CD4-positive, CD25-positive, alpha-beta regulatory T cell (primary cell): ENCODE measurements around the gene PLEKHG1. TPM values are rescaled to one million over a fixed set of nuclear protein-coding genes. Genes with fewer than 3 reads are reported as not detected.
A peak's percentile ranks its signal among the peaks of the same experiment; 100 is the strongest.

ENCODE experiments used
- ATAC-seq, 2 donors: fragments of 150-1000 bp; cut with Tn5 transposase; one replicate each; pipeline ENCODE4 v1.10.0; 2021; ENCODE audit warnings: low read depth in 2 of 2, moderate number of reproducible peaks in 2 of 2, moderate library complexity in 1 of 2
- DNase-seq, 3 donors: peaks; one replicate each; pipeline versions ENCODE4 v3.0.0 to v3.0.0-alpha.2; 2012 to 2022; ENCODE audit warnings: mixed read lengths in 1 of 3
- H3K27ac ChIP-seq: one replicate; pipeline ENCODE4 v1.7.0; 2013; ENCODE audit warnings: mild to moderate bottlenecking, low read length; ENCODE audit not compliant: insufficient read depth, poor library complexity, severe bottlenecking
- H3K27me3 ChIP-seq: one replicate; pipeline ENCODE4 v1.7.0; 2013; ENCODE audit warnings: low read length; ENCODE audit not compliant: control insufficient read depth, insufficient read depth
- H3K36me3 ChIP-seq: one replicate; pipeline ENCODE4 v1.7.0; 2013; ENCODE audit warnings: mild to moderate bottlenecking, low read length, moderate library complexity; ENCODE audit not compliant: control insufficient read depth, insufficient read depth
- H3K4me1 ChIP-seq: 2 replicates; pipeline ENCODE4 v1.7.0; 2013; ENCODE audit warnings: mild to moderate bottlenecking, low read length; ENCODE audit not compliant: insufficient read depth, control insufficient read depth, poor library complexity, severe bottlenecking
- H3K4me3 ChIP-seq: one replicate; pipeline ENCODE4 v1.7.0; 2013; ENCODE audit warnings: low read depth, mild to moderate bottlenecking, low read length, moderate library complexity
- H3K9me3 ChIP-seq, 2 experiments: 1 replicate in 1 of 2; 2 replicates in 1 of 2; pipeline ENCODE4 v1.7.0; 2013; ENCODE audit warnings: low read length in 2 of 2, mild to moderate bottlenecking in 1 of 2, moderate library complexity in 1 of 2; ENCODE audit not compliant: control insufficient read depth in 2 of 2
- H3K27ac Mint-ChIP-seq, 3 donors: one replicate each; pipeline ENCODE4 v1.8.0; 2020 to 2022; ENCODE audit warnings: mild to moderate bottlenecking in 3 of 3, mixed read lengths in 3 of 3, moderate library complexity in 2 of 3
- H3K27me3 Mint-ChIP-seq: one replicate; pipeline ENCODE4 v1.8.0; 2022; ENCODE audit warnings: mild to moderate bottlenecking, mixed read lengths
- H3K36me3 Mint-ChIP-seq: one replicate; pipeline ENCODE4 v1.8.0; 2020; ENCODE audit warnings: mixed read lengths
- H3K4me1 Mint-ChIP-seq, 4 donors: one replicate each; pipeline ENCODE4 v1.8.0; 2020 to 2022; ENCODE audit warnings: mixed read lengths in 4 of 4, mild to moderate bottlenecking in 1 of 4
- H3K4me3 Mint-ChIP-seq, 4 donors: one replicate each; pipeline ENCODE4 v1.8.0; 2020 to 2022; ENCODE audit warnings: mild to moderate bottlenecking in 4 of 4, mixed read lengths in 4 of 4, moderate library complexity in 3 of 4
- H3K9me3 Mint-ChIP-seq, 7 donors: one replicate each; pipeline ENCODE4 v1.8.0; 2020 to 2022; ENCODE audit warnings: mixed read lengths in 7 of 7, mild to moderate bottlenecking in 3 of 7, moderate library complexity in 2 of 7
- polyA plus RNA-seq, 4 donors: library from polyadenylated mRNA; unstranded; fragments of 300-500 nt; fragmentation: Illumina TruSeq; gene quantifications; one replicate each; pipeline ENCODE4 v1.2.3, GENCODE V29; 2021
- total RNA-seq: library from RNA; stranded (reverse); gene quantifications from one replicate; pipeline ENCODE4 v1.2.3, GENCODE V29; 2022

Gene PLEKHG1
- total and polyA plus RNA-seq, 5 donors from 2014 or later = 1.0 to 29.9 (median 3.2) TPM

- Mint-ChIP-seq H3K4me1 (no peaks in the 10 kb centered on the region), H3K27ac (no peak overlapping the region), H3K36me3 (no peaks in the 10 kb centered on the region), H3K4me3 (no peak overlapping the region), H3K27me3 (no peaks in the 10 kb centered on the region), H3K9me3 (no peaks in the 10 kb centered on the region)
- no peaks in the 10 kb centered on the region for H3K36me3 ChIP-seq
- no peaks in the 10 kb centered on the region for H3K9me3 ChIP-seq
- ATAC-seq = no peak
- H3K4me1 ChIP-seq = no peaks in the 10 kb centered on the region
- no peak for DNase-seq
- H3K27me3 ChIP-seq = no peaks in the 10 kb centered on the region
- H3K27ac ChIP-seq = no peak overlapping the region
- H3K4me3 ChIP-seq = no peak overlapping the region
Observed at GRCh38 chr6:150613269-150613668, 13.6 kb downstream of the PLEKHG1 start.

- H3K27ac ChIP-seq = no peak overlapping the region
- no peaks in the 10 kb centered on the region for H3K4me1 ChIP-seq
- DNase-seq (no peak), ATAC-seq (no peak)
- no peak overlapping the region for H3K4me3 ChIP-seq
- Mint-ChIP-seq H3K36me3 (no peaks in the 10 kb centered on the region), H3K4me1 (peaks cover 0 to 5% (median 0%) of the 10 kb centered on the region in 4 donors), H3K9me3 (no peaks in the 10 kb centered on the region), H3K27ac (no peak overlapping the region), H3K4me3 (no peak overlapping the region), H3K27me3 (no peaks in the 10 kb centered on the region)
- no peaks in the 10 kb centered on the region for H3K36me3 ChIP-seq
- H3K27me3 ChIP-seq = no peaks in the 10 kb centered on the region
- H3K9me3 ChIP-seq = no peaks in the 10 kb centered on the region
Observed at GRCh38 chr6:150615967-150616366, 16.3 kb downstream of the PLEKHG1 start.

- Histone ChIP-seq H3K9me3 (no peaks in the 10 kb centered on the region), H3K36me3 (no peaks in the 10 kb centered on the region), H3K27me3 (no peaks in the 10 kb centered on the region), H3K4me1 (no peaks in the 10 kb centered on the region), H3K4me3 (no peak overlapping the region), H3K27ac (no peak overlapping the region)
- Mint-ChIP-seq H3K36me3 (no peaks in the 10 kb centered on the region), H3K4me3 (no peak overlapping the region), H3K27ac (no peak overlapping the region), H3K4me1 (peaks cover 0 to 5% (median 0%) of the 10 kb centered on the region in 4 donors), H3K27me3 (no peaks in the 10 kb centered on the region), H3K9me3 (no peaks in the 10 kb centered on the region)
- ATAC-seq (no peak), DNase-seq (no peak)
Observed at GRCh38 chr6:150616586-150616985, 16.9 kb downstream of the PLEKHG1 start.

- Mint-ChIP-seq H3K9me3 (peaks cover 0 to 1% (median 0%) of the 10 kb centered on the region in 7 donors), H3K27ac (no peak overlapping the region), H3K4me3 (no peak overlapping the region), H3K36me3 (no peaks in the 10 kb centered on the region), H3K4me1 (peaks cover 0 to 5% (median 0%) of the 10 kb centered on the region in 4 donors), H3K27me3 (peaks cover under 1% of the 10 kb centered on the region)
- ATAC-seq = no peak
- no peaks in the 10 kb centered on the region for H3K9me3 ChIP-seq
- DNase-seq = no peak
- H3K36me3 ChIP-seq = no peaks in the 10 kb centered on the region
- H3K27me3 ChIP-seq = no peaks in the 10 kb centered on the region
- H3K4me3 ChIP-seq = no peak overlapping the region
- H3K27ac ChIP-seq = no peak overlapping the region
- H3K4me1 ChIP-seq = no peaks in the 10 kb centered on the region
Observed at GRCh38 chr6:150617062-150617461, 17.4 kb downstream of the PLEKHG1 start.

GRCh38 chr6:150617496-150618460 is 18.1 kb downstream of the PLEKHG1 start:
- ATAC-seq = no peak
- peaks cover 0 to 1% (median 0%) of the 10 kb centered on the region in 7 donors for H3K9me3 Mint-ChIP-seq
- peaks cover 6% of the 10 kb centered on the region for H3K27me3 Mint-ChIP-seq
- peaks cover 0 to 9% (median 3%) of the 10 kb centered on the region in 4 donors for H3K4me1 Mint-ChIP-seq
- Histone ChIP-seq H3K4me3 (no peak overlapping the region), H3K36me3 (no peaks in the 10 kb centered on the region), H3K9me3 (no peaks in the 10 kb centered on the region), H3K27me3 (no peaks in the 10 kb centered on the region), H3K4me1 (peaks cover 2% of the 10 kb centered on the region), H3K27ac (no peak overlapping the region)
- H3K4me3 Mint-ChIP-seq = no peak overlapping the region
- H3K27ac Mint-ChIP-seq = no peak overlapping the region
- no peaks in the 10 kb centered on the region for H3K36me3 Mint-ChIP-seq
- no peak for DNase-seq

- H3K36me3 Mint-ChIP-seq = no peaks in the 10 kb centered on the region
- H3K9me3 ChIP-seq = no peaks in the 10 kb centered on the region
- ATAC-seq (no peak), DNase-seq (no peak)
- H3K4me1 Mint-ChIP-seq = peaks cover 0 to 14% (median 13%) of the 10 kb centered on the region in 4 donors
- no peaks in the 10 kb centered on the region for H3K36me3 ChIP-seq
- no peak overlapping the region for H3K4me3 Mint-ChIP-seq
- H3K27ac Mint-ChIP-seq = peak overlapping the region in 1 of 3 donors; percentile 0
- no peak overlapping the region for H3K27ac ChIP-seq
- H3K27me3 ChIP-seq = no peaks in the 10 kb centered on the region
- H3K4me1 ChIP-seq = peaks cover 3% of the 10 kb centered on the region
- peaks cover 0 to 1% (median 0%) of the 10 kb centered on the region in 7 donors for H3K9me3 Mint-ChIP-seq
- no peak overlapping the region for H3K4me3 ChIP-seq
- H3K27me3 Mint-ChIP-seq = peaks cover 6% of the 10 kb centered on the region
Observed at GRCh38 chr6:150619275-150619674, 19.6 kb downstream of the PLEKHG1 start.

- H3K27ac Mint-ChIP-seq = no peak overlapping the region
- no peak overlapping the region for H3K4me3 Mint-ChIP-seq
- ATAC-seq = no peak
- no peak overlapping the region for H3K4me3 ChIP-seq
- H3K36me3 Mint-ChIP-seq = no peaks in the 10 kb centered on the region
- H3K9me3 ChIP-seq = no peaks in the 10 kb centered on the region
- H3K27me3 ChIP-seq = no peaks in the 10 kb centered on the region
- DNase-seq = no peak
- H3K27ac ChIP-seq = no peak overlapping the region
- H3K36me3 ChIP-seq = no peaks in the 10 kb centered on the region
- peaks cover 0 to 14% (median 13%) of the 10 kb centered on the region in 4 donors for H3K4me1 Mint-ChIP-seq
- peaks cover 3% of the 10 kb centered on the region for H3K4me1 ChIP-seq
- H3K27me3 Mint-ChIP-seq = peaks cover 6% of the 10 kb centered on the region
- peaks cover 0 to 1% (median 0%) of the 10 kb centered on the region in 7 donors for H3K9me3 Mint-ChIP-seq
Observed at GRCh38 chr6:150620244-150620643, 20.6 kb downstream of the PLEKHG1 start.
